ENCODE data around the gene DRAM1.
"Not testable (repeated sequence)": the region's sequence is repeated elsewhere in the genome, so short reads cannot be mapped to it uniquely, and the experiment has no call there.

The DRAM1 gene

DNA sequence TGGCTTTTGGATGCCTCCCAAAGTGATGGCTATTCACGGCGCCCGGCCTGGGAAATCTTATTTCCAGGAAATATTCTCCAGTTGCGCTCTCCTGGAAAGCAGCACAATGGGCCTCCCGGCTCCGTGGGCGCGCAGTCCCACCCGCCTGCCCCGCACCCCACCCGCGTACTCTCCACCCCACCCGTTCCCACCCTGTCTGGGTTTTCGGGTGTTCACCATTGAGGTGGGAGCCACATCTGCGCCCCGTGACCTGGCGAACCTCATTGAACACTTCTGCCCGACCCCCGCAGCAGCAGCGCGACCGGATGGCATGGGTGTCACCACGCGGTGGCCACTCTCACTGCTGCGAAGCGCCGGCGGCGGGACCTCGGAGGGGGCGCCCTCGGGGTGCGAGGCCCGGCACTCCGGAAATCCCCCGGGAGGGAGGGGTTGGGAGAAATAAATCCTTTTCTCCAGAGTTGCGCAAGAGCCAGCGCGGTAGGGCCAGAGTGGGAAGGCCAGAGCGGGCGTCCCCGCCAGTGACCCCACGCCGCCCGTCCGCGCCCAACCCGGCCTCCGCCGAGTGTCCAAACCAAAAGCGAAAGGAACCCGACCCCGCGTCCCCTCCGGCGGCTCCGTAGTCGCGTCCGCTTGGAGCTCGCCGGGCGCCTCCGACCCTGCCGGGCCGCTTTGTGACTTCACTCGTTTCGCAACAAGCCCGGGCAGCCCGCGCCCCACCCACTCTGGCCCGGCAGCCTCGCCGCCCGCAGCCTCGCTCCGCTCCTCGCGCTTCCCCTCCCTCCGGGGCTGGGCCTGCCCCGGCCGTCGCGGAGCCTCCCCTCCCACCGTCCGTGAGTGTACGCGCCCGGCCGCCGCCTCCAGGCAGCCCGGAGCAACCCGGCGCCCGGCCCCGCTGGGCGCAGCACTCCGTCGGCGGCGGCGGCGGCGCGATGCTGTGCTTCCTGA, at the start of gene DRAM1:
Gene DRAM1 (plus strand): TSS at position 720 of the 945 bp plus-strand sequence. CDS start 210 bp downstream, at position 930.
- peak; percentile 77 for DNase-seq (ENCODE audit: low spot score)

GRCh38 chr12:101828463-101829196, 48.8 kb upstream of the DRAM1 start:
- DNase-seq (ENCODE audit: low spot score), result no peak

GRCh38 chr12:101829639-101830366, 47.6 kb upstream of the DRAM1 start:
- DNase-seq (ENCODE audit: low spot score), result no peak

- peak; percentile 94 for DNase-seq (ENCODE audit: low spot score)
These were observed 46.7 kb upstream of the DRAM1 start, which contains the start of gene GNPTAB for GRCh38 chr12:101830367-101831325. Gene GNPTAB, minus strand, starts transcription at chr12:101830959. Its CDS starts 284 bp downstream, at chr12:101830675.

- DNase-seq (ENCODE audit: low spot score), result no peak
These were observed 45.4 kb upstream of the DRAM1 start for GRCh38 chr12:101832030-101832429.

- DNase-seq (ENCODE audit: low spot score), result no peak
These were observed 38.6 kb upstream of the DRAM1 start for GRCh38 chr12:101838628-101839323.

DNA sequence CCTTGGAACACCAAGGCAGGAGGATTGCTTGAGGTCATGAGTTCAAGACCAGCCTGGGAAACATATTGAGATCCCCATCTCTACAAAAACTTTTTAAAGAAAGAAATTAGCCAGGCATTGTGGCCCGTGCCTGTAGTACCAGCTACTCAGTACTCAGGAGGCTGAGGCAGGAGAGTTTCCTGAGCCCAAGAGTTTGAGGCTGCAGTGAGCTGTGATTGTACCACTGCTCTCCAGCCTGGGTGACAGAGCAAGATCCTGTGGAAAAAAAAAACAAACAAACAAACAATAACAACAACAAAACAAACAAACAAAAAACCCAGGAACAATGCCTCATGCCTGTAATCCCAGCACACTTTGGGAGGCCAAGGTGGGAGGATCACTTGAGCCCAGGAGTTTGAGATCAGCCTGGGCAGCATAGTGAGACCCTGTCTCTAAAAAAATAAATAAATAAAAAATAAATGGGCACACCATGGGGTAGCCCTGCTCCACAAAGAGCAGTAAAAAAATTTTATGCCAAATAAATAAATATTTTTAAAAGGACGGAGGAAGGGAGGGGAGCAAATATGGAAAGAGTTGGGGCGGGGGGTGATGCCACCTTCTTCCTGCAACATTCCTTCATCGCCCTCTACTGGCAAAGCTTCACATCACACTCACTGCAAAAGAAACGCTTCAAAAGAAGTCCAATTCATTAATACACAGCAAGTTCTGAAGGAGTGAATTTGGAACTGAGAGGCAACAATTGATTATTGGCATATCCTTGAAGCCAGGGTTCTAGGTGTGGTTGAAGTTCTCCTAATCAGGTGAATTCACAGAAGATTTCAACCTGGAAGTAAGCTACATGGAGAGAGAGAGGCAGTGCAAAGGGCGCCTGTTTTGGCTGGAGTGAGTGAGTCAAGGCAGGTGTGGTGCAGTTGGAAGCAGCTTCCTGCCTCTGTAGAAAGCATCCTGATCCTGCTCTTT, 37.8 kb upstream of the DRAM1 start:
- DNase-seq (ENCODE audit: low spot score), result peak; percentile 87

GRCh38 chr12:101841069-101841468, 36.3 kb upstream of the DRAM1 start:
- DNase-seq (ENCODE audit: low spot score), result no peak

- no peak for DNase-seq (ENCODE audit: low spot score)
These were observed 32.2 kb upstream of the DRAM1 start for GRCh38 chr12:101845137-101845711.

- DNase-seq (ENCODE audit: low spot score), result no peak
These were observed 30.1 kb upstream of the DRAM1 start for GRCh38 chr12:101847325-101847724.

- no peak for DNase-seq (ENCODE audit: low spot score)
These were observed 27.2 kb upstream of the DRAM1 start for GRCh38 chr12:101850199-101850598.

DNA sequence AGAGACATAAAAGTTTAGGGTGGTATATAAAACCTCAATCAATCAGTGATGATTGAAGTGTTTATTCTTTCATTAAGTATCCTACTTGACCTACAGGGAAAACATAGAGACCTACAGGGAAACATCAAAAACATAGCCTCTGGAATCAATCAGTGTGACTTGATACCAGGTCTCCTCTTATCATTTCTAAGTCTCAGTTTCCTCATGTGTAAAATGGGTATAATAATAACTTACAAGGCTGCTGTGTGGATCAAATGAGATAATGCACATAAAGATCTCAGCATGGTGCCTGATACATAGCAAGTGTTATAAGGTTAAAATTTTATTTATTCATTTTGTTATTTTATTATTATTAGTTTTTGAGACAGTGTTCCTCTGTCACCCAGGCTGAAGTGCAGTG, 24.4 kb upstream of the DRAM1 start:
- no peak for DNase-seq (ENCODE audit: low spot score)

GRCh38 chr12:101854747-101855146, 22.6 kb upstream of the DRAM1 start:
- DNase-seq (ENCODE audit: low spot score), result no peak

DNA sequence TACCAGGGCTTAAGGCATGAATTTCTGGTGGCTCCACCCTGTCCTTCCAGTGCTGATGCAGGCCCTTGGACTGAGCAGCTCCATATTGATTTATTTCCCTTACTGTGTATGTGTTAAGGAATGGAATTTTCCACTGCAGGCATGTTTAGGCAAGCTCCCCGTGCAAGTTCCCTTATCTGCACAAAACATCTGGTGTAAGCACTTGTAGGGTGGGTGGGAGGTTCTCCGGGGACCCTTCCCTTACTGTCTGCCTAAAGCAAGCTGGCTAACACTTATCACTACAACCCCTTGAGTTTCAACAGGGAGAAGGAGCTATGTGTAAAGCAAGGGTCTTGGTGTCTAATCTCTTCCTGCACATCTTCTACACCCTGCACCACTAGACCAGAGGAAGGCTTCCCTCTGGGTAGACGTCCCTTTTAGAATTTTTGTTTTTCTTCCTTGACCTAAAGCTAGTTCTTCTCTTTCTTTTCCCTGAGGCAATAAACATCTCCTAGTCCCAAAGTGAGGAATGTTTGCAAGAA, 22.0 kb upstream of the DRAM1 start:
- no peak for DNase-seq (ENCODE audit: low spot score)

- no peak for DNase-seq (ENCODE audit: low spot score)
These were observed 21.4 kb upstream of the DRAM1 start for GRCh38 chr12:101855976-101856375.

DNA sequence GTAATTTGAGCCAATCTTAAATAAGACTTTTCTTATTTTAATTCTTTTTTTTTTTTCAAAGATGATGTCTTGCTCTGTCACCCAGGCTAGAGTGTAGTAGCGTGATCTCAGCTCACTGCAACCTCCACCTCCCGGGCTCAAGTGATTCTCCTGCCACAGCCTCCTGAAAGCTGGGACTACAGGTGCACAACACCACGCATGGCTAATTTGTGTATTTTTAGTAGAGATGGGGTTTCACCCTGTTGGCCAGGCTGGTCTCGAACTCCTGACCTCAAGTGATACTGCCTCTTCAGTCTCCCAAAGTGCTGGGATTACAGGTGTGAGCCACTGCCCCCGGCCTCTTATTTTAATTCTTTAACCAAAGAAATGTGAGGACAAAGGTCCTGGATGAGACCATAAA, 20.8 kb upstream of the DRAM1 start:
- not testable (repeated sequence) for DNase-seq (ENCODE audit: low spot score)

GRCh38 chr12:101857043-101857558, 20.3 kb upstream of the DRAM1 start:
- no peak for DNase-seq (ENCODE audit: low spot score)

DNA sequence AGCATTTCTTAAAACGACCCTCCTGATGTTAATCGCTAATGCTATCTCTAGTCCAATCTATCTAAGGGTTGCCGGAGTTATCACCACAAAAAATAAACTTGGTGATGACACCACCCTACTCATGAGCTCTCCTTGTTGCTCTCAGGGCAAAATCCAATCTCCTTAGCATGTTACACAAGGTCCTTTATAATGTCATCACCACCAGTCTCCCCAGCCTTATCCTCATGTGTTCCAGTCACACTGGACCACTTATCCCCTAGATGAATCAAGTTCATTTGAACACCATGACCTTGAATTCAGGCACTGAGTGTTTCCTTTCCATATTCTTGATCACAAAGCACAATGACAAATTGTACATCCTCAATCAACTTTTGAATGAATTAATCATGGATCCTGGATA, 19.0 kb upstream of the DRAM1 start:
- no peak for DNase-seq (ENCODE audit: low spot score)
